MG63 (cell line): ENCODE data around the gene ATP6AP2. TPM values are rescaled to one million over a fixed set of nuclear protein-coding genes. Genes with fewer than 3 reads are reported as not detected.

Experiments
- total RNA-seq: library from RNA; depleted of rRNA; stranded (reverse); fragments of >200 nt; shearing (Covaris generic); gene quantifications from 2 replicates; pipeline ENCODE4 v1.2.3, GENCODE V29; 2014; ENCODE audit warnings: low replicate concordance; rRNA removed

Gene ATP6AP2
- total RNA-seq, 1 experiment from 2014 or later, result 132 TPM

Other genes starting within 250 kb of the ATP6AP2 start
- gene MPC1L, start 42.5 kb downstream of the ATP6AP2 start, total RNA-seq, result not detected in 2 replicates
- gene CXorf38, start 66.6 kb downstream of the ATP6AP2 start, total RNA-seq, result 21.8 and 22.8 TPM in 2 replicates
- 4.5 and 25.9 TPM in 2 replicates for gene MED14, start 154.6 kb downstream of the ATP6AP2 start, total RNA-seq